NB4 (cell line): ENCODE measurements around the gene ERH.
"Not testable (repeated sequence)": the region's sequence is repeated elsewhere in the genome, so short reads cannot be mapped to it uniquely, and the experiment has no call there.

Experiments
- DNase-seq: peaks from one replicate; pipeline ENCODE4 v3.0.0; 2010; ENCODE audit warnings: low read depth
- H3K4me3 ChIP-seq: one replicate; pipeline ENCODE4 v1.5.1; 2011; ENCODE audit warnings: mild to moderate bottlenecking, low read depth, low read length, moderate library complexity
- CTCF ChIP-seq: IDR thresholded peaks from one replicate; pipeline ENCODE4 v1.5.1; 2012; ENCODE audit warnings: low read depth, low read length
- MAX ChIP-seq: IDR thresholded peaks from 2 replicates; pipeline ENCODE4 v1.6.1; 2011; ENCODE audit warnings: low read depth, low read length
- MYC ChIP-seq: IDR thresholded peaks from 2 replicates; pipeline ENCODE4 v1.6.1; 2011; ENCODE audit warnings: low read depth, low read length
- POLR2A ChIP-seq: IDR thresholded peaks from 2 replicates; pipeline ENCODE4 v1.6.1; 2011; ENCODE audit warnings: mild to moderate bottlenecking; ENCODE audit not compliant: insufficient read length; ENCODE audit errors: extremely low read depth

Gene ERH

DNA sequence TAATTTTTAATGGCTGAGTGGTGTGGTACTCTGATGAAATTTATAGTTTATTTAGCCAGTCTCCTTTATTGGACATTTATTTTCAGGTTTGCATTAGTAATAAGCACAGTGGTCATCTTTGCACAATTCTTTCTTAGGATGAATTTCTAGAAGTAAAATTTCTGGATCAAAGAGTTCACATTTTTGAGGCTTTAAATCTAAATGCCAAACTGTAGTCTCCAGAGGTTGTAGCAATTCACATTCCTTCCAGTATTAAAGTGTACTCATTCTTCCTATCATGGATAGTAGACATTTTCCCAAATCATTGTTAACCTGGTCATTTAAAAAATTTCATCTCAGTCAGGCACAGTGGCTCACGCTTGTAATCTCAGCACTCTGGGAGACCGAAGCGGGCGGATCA, 25.2 kb upstream of the ERH start:
- DNase-seq, result no peak
- TF ChIP-seq CTCF (no peak), MAX (no peak), MYC (no peak), POLR2A (no peak)
- H3K4me3 ChIP-seq, result no peak overlapping the region

GRCh38 chr14:69416087-69416486, 18.0 kb upstream of the ERH start:
- not testable (repeated sequence) for DNase-seq, H3K4me3 ChIP-seq

- TF ChIP-seq CTCF (no peak), POLR2A (no peak), MYC (no peak), MAX (no peak)
- H3K4me3 ChIP-seq, result no peak overlapping the region
- no peak for DNase-seq
Observed at GRCh38 chr14:69413483-69413882, 15.4 kb upstream of the ERH start.

GRCh38 chr14:69408331-69408960, 10.3 kb upstream of the ERH start:
- H3K4me3 ChIP-seq, result no peak overlapping the region
- no peak for TF ChIP-seq MAX
- peak; percentile 32 for DNase-seq

GRCh38 chr14:69405762-69406161, 7.7 kb upstream of the ERH start:
- DNase-seq, result no peak
- TF ChIP-seq MAX (no peak), POLR2A (no peak), CTCF (no peak)
- H3K4me3 ChIP-seq, result no peak overlapping the region

- DNase-seq, result no peak
- no peak overlapping the region for H3K4me3 ChIP-seq
- no peak for TF ChIP-seq CTCF
- no peak for TF ChIP-seq MAX
- TF ChIP-seq POLR2A, result no peak
- no peak for TF ChIP-seq MYC
Observed at GRCh38 chr14:69404883-69405282, 6.8 kb upstream of the ERH start.

DNA sequence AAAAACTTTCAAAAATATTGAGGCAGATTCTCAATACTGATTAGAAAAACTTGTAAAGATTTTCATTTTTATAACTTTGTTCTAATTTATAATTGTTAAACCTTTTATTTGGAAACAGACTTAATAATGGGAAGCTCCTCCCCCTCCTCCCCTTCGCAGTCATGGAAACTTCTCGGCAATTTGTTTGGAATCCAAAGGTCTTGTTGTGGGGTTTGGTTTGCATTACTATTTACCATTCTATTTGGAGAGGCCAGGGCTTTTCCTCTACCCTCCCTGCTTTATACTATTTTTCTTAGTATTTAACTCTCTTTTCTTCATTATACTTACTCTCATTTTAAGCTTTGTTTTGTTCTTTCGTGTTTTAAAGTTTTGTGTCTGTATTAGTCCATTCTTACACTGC, 6.4 kb upstream of the ERH start:
- no peak for TF ChIP-seq POLR2A
- TF ChIP-seq MYC, result no peak
- TF ChIP-seq CTCF, result no peak
- no peak for TF ChIP-seq MAX
- no peak overlapping the region for H3K4me3 ChIP-seq
- DNase-seq, result no peak
